Esophagus muscularis mucosa (tissue), 4 donors: ENCODE measurements around the gene TMEM242.

Experiments used
- CTCF ChIP-seq, 3 experiments: fragments of 200-600 bp in 2 of 3; fragments of 450-650 bp in 1 of 3; sonication (generic) in 2 of 3; IDR thresholded peaks; one replicate each; pipeline ENCODE4 v1.5.1; 2017 to 2019; ENCODE audit warnings: antibody characterized with exemption in 3 of 3, mild to moderate bottlenecking in 2 of 3, moderate library complexity in 1 of 3
- EP300 ChIP-seq: sonication (generic); formaldehyde crosslinking; IDR thresholded peaks from one replicate; pipeline ENCODE4 v1.6.1; 2017; ENCODE audit warnings: antibody characterized with exemption
- POLR2A ChIP-seq: fragments of 450-650 bp; IDR thresholded peaks from one replicate; pipeline ENCODE4 v1.6.1; 2017; ENCODE audit warnings: antibody characterized with exemption, moderate library complexity, mild to moderate bottlenecking, low read depth

- TF ChIP-seq CTCF (IDR thresholded peaks at IDR 0.05): no peak
- TF ChIP-seq EP300: no peak
- no peak for TF ChIP-seq POLR2A
Measured at GRCh38 chr6:157267654-157268053, 55.7 kb downstream of the TMEM242 start.
